Measurements from ENCODE around the gene PLEKHA3.

PLEKHA3 gene

DNA sequence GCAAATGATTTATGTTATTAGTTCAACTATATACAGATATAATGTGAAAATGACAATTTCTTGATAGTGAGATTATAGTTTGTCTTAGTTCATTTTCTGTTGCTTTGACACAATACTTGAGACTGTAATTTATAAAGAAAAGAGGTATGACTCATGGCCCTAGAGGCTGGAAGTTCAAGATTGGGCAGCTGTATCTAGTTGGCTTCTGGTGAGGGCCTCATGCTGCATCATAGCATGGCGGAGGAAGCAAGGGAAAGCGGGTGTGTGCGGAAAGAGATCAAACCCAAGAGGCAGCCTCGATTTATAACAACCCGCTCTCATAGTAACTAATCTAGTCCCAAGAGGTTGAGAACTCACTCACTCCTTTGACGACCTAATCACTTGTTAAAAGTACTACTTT, 11.4 kb downstream of the PLEKHA3 start:
- DNase-seq (ENCODE audit: low read depth) = no peak
- no peak overlapping the region for H3K4me3 ChIP-seq (ENCODE audit: control insufficient read depth, low read depth, low read length)
- no peak for TF ChIP-seq CTCF (conservative IDR thresholded peaks at IDR 0.05; ENCODE audit: control insufficient read depth, insufficient read depth, low read depth, low read length)

DNA sequence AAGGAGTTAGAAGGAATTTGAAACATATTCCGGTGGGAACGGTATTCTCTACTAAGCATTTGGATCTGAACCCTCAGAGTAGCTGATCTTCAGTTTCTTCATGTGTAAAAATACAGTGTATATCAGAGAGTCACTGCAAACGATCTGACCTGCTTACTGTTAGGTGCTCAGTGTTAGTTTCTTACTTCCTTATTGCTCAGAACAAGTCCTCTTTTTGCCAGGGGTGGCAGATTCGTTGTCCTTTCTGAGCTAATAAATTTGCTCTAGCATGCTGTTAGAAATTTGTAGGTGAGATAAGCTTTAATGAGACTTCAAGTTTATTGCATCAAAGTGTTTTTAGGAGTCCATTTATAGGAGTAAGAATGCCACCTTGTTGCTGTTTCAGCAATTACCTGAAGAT, 15.8 kb downstream of the PLEKHA3 start:
- DNase-seq (ENCODE audit: low read depth) = no peak
- no peak for TF ChIP-seq CTCF (conservative IDR thresholded peaks at IDR 0.05; ENCODE audit: control insufficient read depth, insufficient read depth, low read depth, low read length)
- no peak overlapping the region for H3K4me3 ChIP-seq (ENCODE audit: control insufficient read depth, low read depth, low read length)

- DNase-seq (ENCODE audit: low read depth) = no peak
- TF ChIP-seq CTCF (conservative IDR thresholded peaks at IDR 0.05; ENCODE audit: control insufficient read depth, insufficient read depth, low read depth, low read length) = no peak
- no peak overlapping the region for H3K4me3 ChIP-seq (ENCODE audit: control insufficient read depth, low read depth, low read length)
Observed at GRCh38 chr2:178498137-178498536, 17.9 kb downstream of the PLEKHA3 start.

DNA sequence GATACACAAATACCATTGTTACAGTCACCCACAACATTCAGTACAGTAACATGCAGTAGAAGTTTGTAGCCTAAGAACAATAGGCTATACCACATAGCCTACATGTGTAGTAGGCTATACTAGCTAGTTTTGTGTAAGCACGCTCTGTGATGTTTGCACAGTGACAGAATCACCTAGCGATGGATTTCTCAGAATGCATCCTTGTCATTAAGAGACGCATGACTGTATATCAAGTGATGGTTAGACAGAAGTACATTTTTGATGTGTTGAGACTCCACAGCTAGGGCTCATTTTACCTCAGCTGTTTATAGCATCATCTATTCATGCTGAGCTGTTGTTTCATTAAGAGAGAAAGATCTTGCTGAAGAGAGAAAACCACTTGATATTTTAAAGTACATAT, 19.4 kb downstream of the PLEKHA3 start:
- H3K4me3 ChIP-seq (ENCODE audit: control insufficient read depth, low read depth, low read length) = no peak overlapping the region
- no peak for TF ChIP-seq CTCF (conservative IDR thresholded peaks at IDR 0.05; ENCODE audit: control insufficient read depth, insufficient read depth, low read depth, low read length)
- no peak for DNase-seq (ENCODE audit: low read depth)

GRCh38 chr2:178502751-178503150, 22.5 kb downstream of the PLEKHA3 start:
- TF ChIP-seq CTCF (conservative IDR thresholded peaks at IDR 0.05; ENCODE audit: control insufficient read depth, insufficient read depth, low read depth, low read length) = no peak
- DNase-seq (ENCODE audit: low read depth) = no peak
- H3K4me3 ChIP-seq (ENCODE audit: control insufficient read depth, low read depth, low read length) = no peak overlapping the region

DNA sequence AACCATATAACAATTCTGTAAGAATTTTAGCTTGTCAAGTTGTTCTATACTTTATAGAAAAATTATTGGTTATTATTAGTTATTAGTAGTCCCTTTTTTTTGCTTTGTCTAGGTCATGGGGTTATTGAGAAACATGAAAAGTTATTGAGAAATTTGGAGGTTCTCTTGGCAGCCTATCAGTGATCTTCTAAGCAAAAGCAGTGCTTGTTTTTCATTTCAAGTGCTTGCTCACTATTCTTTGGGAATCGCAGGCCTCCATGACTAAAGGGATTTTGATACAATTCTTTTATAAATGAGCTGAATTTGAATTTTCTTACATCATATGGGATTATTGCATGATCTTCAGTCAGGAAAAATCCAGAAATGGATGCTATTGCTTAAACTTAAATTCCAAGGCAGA, 25.8 kb downstream of the PLEKHA3 start:
- DNase-seq (ENCODE audit: low read depth) = peak; percentile 48
- no peak for TF ChIP-seq CTCF (conservative IDR thresholded peaks at IDR 0.05; ENCODE audit: control insufficient read depth, insufficient read depth, low read depth, low read length)
- no peak overlapping the region for H3K4me3 ChIP-seq (ENCODE audit: control insufficient read depth, low read depth, low read length)

GRCh38 chr2:178506524-178506923, 26.3 kb downstream of the PLEKHA3 start:
- no peak overlapping the region for H3K4me3 ChIP-seq (ENCODE audit: control insufficient read depth, low read depth, low read length)
- DNase-seq (ENCODE audit: low read depth) = no peak
- TF ChIP-seq CTCF (conservative IDR thresholded peaks at IDR 0.05; ENCODE audit: control insufficient read depth, insufficient read depth, low read depth, low read length) = no peak
